Activated naive CD8-positive, alpha-beta T cell treated with anti-CD3 and anti-CD28 coated beads for 36 hours (primary cell): ENCODE data around the gene GLI3. TPM values are rescaled to one million over a fixed set of nuclear protein-coding genes. Genes with fewer than 3 reads are reported as not detected.

Experiments
- DNase-seq: peaks from one replicate; pipeline ENCODE4 v3.0.0; 2021
- H3K27ac Mint-ChIP-seq: one replicate; pipeline ENCODE4 v1.8.0; 2022; ENCODE audit warnings: mild to moderate bottlenecking, moderate library complexity, mixed read lengths
- H3K27me3 Mint-ChIP-seq: one replicate; pipeline ENCODE4 v1.8.0; 2022; ENCODE audit warnings: mild to moderate bottlenecking, mixed read lengths
- H3K36me3 Mint-ChIP-seq: one replicate; pipeline ENCODE4 v1.8.0; 2021; ENCODE audit warnings: mild to moderate bottlenecking, mixed read lengths
- H3K4me1 Mint-ChIP-seq: one replicate; pipeline ENCODE4 v1.8.0; 2021; ENCODE audit warnings: mixed read lengths
- H3K4me3 Mint-ChIP-seq: one replicate; pipeline ENCODE4 v1.8.0; 2022; ENCODE audit warnings: mild to moderate bottlenecking, moderate library complexity, mixed read lengths
- H3K9me3 Mint-ChIP-seq: one replicate; pipeline ENCODE4 v1.8.0; 2022; ENCODE audit warnings: mixed read lengths
- total RNA-seq, 2 experiments: library from RNA; stranded (reverse); gene quantifications; one replicate each; pipeline ENCODE4 v1.2.3, GENCODE V29; 2021

The GLI3 gene
- total RNA-seq, 2 experiments from 2014 or later: not detected

DNA sequence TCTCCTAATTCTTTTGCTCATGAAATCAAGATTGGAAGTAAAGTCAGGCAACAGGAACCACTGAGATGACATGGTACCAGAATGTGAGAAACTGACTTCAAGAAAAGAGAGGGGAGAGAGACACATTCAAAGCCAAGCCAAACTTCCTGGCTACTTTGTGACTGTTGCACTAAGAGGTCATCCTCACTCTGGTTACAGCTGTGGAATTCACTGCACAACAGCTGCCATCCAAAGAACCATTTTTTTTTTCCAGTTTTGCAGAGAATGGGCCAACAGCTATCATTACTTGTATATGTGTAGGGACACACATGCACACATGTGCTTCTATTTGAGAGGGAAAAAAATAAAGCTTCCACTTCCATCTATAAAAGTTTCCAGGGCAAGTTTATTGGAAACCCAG, 203.5 kb downstream of the GLI3 start:
- Mint-ChIP-seq H3K4me3 (no peak overlapping the region), H3K27ac (no peak overlapping the region), H3K36me3 (no peaks in the 10 kb centered on the region), H3K27me3 (no peaks in the 10 kb centered on the region), H3K9me3 (no peaks in the 10 kb centered on the region), H3K4me1 (no peaks in the 10 kb centered on the region)
- DNase-seq: no peak

DNA sequence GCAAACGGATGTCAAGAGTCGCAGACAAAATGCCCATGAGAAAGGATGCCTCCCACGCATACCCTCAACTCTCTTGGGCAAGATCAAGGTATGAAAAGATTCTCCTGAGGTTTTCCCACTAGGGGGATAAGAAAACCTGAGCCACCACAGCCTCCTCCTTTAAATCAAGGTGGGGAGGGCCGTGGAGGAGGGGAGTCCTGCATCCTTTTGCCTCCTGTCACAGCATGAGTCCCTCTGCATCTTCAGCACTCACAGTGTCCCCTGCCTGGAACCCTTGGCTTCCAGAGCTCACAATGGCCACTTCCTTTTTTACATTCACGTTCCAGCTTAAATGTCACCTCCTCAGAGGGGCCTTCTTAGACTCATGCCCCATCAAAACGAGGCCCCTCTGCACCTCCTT, 207.6 kb downstream of the GLI3 start:
- Mint-ChIP-seq H3K27me3 (no peaks in the 10 kb centered on the region), H3K9me3 (no peaks in the 10 kb centered on the region), H3K4me3 (no peak overlapping the region), H3K36me3 (no peaks in the 10 kb centered on the region), H3K4me1 (no peaks in the 10 kb centered on the region), H3K27ac (no peak overlapping the region)
- DNase-seq: no peak

DNA sequence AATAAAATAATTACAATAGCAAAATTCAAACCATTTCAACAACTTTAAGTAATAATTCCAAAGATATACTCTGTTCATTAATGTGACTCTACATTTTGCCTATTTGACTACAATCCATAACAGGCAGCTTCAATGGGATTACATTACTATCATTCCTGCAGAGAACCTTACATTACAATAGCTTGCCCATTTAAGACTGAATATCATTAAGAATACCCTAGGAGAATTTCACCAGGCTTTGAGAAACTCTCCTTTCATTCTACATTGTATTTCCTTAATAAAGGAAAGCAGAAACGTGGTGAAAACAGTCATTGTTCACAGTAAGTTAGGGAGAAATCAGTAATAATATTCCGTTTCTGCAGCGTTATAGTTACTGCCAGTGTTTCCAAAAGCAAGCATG, 209.5 kb downstream of the GLI3 start:
- H3K27ac Mint-ChIP-seq: no peak overlapping the region
- no peak overlapping the region for H3K4me3 Mint-ChIP-seq
- H3K9me3 Mint-ChIP-seq: no peaks in the 10 kb centered on the region
- no peaks in the 10 kb centered on the region for H3K4me1 Mint-ChIP-seq
- no peaks in the 10 kb centered on the region for H3K27me3 Mint-ChIP-seq
- DNase-seq: no peak
- no peaks in the 10 kb centered on the region for H3K36me3 Mint-ChIP-seq

DNA sequence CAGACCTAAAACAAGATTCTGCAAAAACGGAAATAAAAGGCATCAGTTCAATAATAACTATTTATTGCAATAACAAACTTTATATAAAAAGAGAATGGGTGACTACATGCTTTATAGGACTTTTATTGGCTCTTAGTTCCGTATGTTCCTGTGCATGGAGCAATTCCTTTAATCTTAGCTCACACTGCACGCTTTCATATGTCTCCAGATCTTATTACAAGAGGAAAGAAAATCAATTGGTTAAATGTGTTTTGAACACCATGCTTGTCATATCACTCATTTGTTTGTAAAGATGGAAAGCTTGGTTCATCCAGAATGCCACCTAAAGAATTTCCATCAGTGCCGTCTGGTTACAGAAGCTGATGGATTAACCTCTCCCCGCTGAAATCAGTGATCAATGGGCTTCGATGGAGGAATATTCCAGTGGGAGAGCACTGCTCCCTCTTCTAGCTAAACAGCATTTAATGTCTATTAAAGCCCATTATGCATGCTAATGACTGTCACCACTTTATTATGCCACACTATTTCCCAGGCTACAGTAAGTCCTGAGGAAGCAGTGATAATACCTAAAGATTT, 210.3 kb downstream of the GLI3 start:
- H3K27me3 Mint-ChIP-seq: no peaks in the 10 kb centered on the region
- DNase-seq: no peak
- H3K27ac Mint-ChIP-seq: no peak overlapping the region
- H3K9me3 Mint-ChIP-seq: no peaks in the 10 kb centered on the region
- no peaks in the 10 kb centered on the region for H3K4me1 Mint-ChIP-seq
- H3K36me3 Mint-ChIP-seq: no peaks in the 10 kb centered on the region
- no peak overlapping the region for H3K4me3 Mint-ChIP-seq

DNA sequence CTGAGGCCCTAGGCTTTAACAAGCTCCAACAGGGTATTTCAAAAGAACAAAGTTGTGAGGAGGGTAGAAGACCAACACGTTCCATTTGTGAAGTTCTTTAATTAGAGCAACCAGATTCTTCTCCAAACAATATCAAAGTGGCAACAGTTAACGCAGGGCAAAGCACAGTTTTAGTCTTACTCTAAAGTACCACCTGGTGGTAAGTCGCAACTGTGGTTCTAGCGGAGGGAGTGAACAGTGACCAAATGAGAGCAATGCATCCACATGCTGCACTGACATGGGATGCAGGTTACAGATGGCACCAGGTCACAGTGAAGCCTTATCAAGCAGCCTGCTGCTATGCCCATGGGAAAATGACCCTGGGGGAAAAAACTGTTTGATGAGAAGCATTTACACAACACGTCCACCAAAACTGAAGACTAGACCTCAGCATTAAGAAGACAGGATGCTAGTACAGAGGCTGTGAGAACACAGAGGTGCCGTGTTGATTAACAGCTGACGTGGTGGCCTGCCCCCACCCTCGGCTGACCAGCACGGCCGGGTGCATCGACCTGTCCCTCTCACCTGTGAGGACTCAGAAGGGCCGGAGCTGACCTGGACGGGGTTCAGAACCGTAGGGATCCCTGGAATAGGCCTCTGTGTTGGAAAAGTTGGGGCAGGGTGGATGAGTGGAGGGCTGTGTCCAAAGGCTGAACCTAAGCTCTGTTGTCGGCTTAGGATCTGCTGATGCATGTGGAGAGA, 211.2 kb downstream of the GLI3 start:
- no peak for DNase-seq
- Mint-ChIP-seq H3K27ac (no peak overlapping the region), H3K4me1 (no peaks in the 10 kb centered on the region), H3K4me3 (no peak overlapping the region), H3K27me3 (no peaks in the 10 kb centered on the region), H3K36me3 (no peaks in the 10 kb centered on the region), H3K9me3 (no peaks in the 10 kb centered on the region)

DNA sequence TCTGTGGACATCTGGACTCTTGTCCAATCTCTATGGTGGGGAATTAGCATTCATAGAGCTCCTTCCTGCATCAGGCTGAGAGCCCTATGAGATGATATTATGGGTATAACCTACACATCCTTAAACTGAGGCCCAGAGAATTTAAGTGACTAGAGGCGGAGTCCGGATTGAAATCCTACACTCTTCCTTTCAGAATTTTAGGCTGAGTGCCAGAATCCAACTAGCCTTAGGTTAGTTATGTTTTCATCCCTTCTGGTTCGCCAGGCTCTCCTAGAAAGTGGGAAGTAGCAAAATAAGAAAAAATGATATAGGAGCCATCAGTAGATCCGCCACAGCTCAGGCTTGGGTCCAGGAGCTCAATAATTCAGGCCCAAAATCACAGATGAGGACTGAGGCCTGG, 212.5 kb downstream of the GLI3 start:
- H3K36me3 Mint-ChIP-seq: no peaks in the 10 kb centered on the region
- no peaks in the 10 kb centered on the region for H3K27me3 Mint-ChIP-seq
- H3K27ac Mint-ChIP-seq: no peak overlapping the region
- no peak overlapping the region for H3K4me3 Mint-ChIP-seq
- no peaks in the 10 kb centered on the region for H3K9me3 Mint-ChIP-seq
- no peak for DNase-seq
- H3K4me1 Mint-ChIP-seq: no peaks in the 10 kb centered on the region

DNA sequence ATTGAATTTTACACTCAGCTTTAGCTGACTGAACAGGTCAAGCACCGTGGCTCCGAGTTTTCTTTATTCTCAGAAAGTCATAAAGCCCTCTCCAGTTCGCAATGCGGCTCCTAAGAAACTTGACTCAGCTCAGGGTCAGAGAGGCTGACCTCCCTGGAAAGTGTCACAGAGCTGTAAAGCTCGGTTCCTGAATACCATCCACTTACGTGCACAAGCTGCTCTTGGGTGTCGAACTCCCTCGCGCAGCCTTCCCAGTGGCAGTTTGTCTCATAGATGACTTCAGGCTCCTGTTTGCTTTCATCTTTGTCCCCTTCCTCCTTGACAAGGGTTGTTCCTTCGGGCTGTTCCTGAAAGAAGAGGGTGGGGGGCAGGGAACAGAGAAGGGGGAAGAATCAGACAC, 213.7 kb downstream of the GLI3 start:
- no peak overlapping the region for H3K27ac Mint-ChIP-seq
- no peak for DNase-seq
- peaks cover 3% of the 10 kb centered on the region for H3K27me3 Mint-ChIP-seq
- H3K4me1 Mint-ChIP-seq: no peaks in the 10 kb centered on the region
- no peak overlapping the region for H3K4me3 Mint-ChIP-seq
- no peaks in the 10 kb centered on the region for H3K9me3 Mint-ChIP-seq
- H3K36me3 Mint-ChIP-seq: no peaks in the 10 kb centered on the region

DNA sequence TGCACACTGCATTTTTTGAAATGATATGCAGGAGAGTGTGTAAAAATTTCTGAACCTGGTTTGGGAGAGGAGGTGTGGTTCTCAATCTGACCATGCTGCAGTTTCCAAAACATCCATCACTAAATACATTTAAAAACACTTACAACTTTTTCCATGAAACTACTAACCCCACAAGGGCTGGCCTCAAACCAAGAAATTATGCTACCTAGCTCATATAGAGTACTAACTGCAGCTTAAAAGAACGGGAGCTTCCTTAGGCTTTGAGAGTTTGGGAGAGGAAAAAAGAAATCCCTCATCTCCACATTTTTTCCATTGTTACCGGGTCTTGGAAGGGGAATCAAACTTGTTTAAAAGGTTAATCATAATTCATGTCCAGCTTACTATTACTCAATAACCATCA, 214.2 kb downstream of the GLI3 start:
- Mint-ChIP-seq H3K4me3 (no peak overlapping the region), H3K27ac (no peak overlapping the region), H3K36me3 (no peaks in the 10 kb centered on the region), H3K27me3 (peaks cover 5% of the 10 kb centered on the region), H3K9me3 (no peaks in the 10 kb centered on the region), H3K4me1 (no peaks in the 10 kb centered on the region)
- no peak for DNase-seq

DNA sequence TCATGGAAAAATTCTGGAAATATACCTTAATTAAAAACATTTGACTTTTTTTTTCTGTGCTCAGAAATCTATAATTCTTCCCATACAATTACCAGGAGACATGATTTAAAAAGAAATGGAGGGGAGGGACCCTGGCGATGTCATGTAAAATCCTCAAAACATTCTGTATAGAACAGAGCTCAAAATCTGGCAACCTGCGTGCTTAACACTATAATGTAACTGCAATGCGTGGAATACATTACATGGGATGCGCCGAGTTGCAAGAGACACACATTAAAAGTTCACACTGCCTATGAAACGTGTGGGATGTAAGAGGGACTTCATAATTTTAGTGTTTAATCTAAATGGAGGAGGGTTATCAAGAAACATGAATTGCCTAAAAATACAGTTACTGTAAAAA, 215.0 kb downstream of the GLI3 start:
- DNase-seq: no peak
- H3K4me1 Mint-ChIP-seq: no peaks in the 10 kb centered on the region
- no peaks in the 10 kb centered on the region for H3K9me3 Mint-ChIP-seq
- H3K36me3 Mint-ChIP-seq: no peaks in the 10 kb centered on the region
- peaks cover 9% of the 10 kb centered on the region for H3K27me3 Mint-ChIP-seq
- H3K4me3 Mint-ChIP-seq: no peak overlapping the region
- H3K27ac Mint-ChIP-seq: no peak overlapping the region

DNA sequence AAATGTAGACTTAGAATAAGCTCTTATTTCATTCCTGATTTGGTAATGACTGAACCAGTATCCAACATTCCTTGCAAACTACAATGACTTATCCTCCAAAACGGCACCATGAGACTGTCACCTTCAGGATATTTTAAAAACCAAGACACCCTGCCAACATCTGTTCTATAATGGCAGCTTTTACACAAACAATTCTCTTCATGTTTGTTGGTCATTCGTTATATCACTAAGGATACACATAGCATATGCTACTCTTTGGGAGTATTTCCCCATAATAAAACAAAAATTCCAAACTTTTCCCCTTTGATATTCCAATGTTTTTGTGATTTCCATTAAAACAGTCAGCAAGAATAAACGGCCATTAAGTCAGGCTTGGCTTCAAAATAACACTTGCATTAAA, 215.4 kb downstream of the GLI3 start:
- Mint-ChIP-seq H3K4me3 (no peak overlapping the region), H3K4me1 (no peaks in the 10 kb centered on the region), H3K27ac (no peak overlapping the region), H3K36me3 (no peaks in the 10 kb centered on the region), H3K27me3 (peaks cover 9% of the 10 kb centered on the region), H3K9me3 (no peaks in the 10 kb centered on the region)
- DNase-seq: no peak

DNA sequence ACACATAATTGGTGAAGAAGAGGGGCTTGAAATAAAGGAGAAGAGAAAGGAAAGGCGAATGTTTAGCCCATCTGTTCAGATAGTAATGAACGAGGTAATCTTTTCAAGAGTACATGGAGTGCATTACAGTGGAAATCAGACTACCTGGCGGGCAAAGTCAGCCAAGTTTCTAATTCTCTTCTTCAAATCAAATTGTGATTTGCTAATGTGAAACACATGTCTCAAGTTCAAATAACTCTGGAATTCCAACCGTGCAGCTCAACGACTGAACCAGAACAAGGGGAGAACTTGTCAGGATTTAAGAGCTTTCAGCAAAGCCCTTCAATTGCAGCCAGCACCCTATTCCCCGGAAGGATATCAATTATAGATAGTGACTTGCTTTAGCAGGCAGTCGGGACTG, 216.9 kb downstream of the GLI3 start:
- Mint-ChIP-seq H3K4me1 (no peaks in the 10 kb centered on the region), H3K27me3 (peaks cover 9% of the 10 kb centered on the region), H3K36me3 (no peaks in the 10 kb centered on the region), H3K9me3 (no peaks in the 10 kb centered on the region), H3K27ac (no peak overlapping the region), H3K4me3 (no peak overlapping the region)
- DNase-seq: no peak

DNA sequence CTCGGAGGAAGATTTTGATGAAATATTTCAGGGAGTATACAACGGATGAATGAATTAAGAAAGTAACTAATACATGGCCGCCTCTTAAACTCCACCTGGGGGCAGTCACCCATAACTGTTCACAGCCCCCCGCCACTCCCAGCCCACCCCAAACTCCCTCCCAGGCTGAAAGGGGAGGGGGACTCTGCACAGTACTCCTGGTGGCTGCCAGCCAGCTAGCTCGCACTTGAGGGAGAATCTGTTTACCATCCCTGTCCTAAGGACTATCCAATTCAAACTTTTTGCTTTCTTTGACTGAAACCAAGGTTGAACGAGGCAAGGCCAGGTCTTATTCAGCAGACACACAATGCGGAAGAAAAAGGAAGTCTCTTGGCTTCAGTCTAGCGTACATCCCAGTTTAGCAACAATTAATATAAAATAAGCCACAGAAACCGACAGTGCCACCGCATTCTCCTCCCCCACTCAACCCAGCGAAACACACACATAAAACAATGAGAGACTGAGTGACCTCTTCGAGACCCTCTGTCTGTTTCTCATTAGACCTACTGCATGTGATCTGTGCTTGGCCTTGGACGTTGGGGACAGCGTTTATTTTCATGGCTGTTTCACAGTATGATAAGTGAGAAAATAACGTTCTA, 219.5 kb downstream of the GLI3 start:
- Mint-ChIP-seq H3K9me3 (peaks cover 4% of the 10 kb centered on the region), H3K36me3 (peaks cover 3% of the 10 kb centered on the region), H3K27me3 (peaks cover 18% of the 10 kb centered on the region)

DNA sequence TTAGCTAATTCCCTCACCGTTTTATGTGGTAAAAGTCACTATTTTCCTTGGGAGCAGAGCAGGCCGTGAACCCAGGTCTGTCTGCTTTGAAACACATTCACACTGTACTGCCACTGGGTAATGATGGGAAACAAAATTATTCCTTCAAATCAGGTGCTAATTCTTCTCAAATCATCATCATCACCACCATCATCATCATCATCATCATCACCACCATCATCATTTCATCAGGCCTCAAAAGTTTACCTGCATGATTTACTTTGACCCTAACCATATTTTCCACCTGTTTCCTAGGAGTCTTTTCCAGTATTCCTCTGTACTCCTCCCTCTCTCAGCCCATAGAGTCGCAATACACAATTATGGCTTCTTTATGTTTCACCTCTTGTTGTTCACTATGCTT, 220.5 kb downstream of the GLI3 start:
- H3K27me3 Mint-ChIP-seq: peaks cover 18% of the 10 kb centered on the region
- peaks cover 4% of the 10 kb centered on the region for H3K9me3 Mint-ChIP-seq
- H3K36me3 Mint-ChIP-seq: peaks cover 3% of the 10 kb centered on the region
- no peak overlapping the region for H3K27ac Mint-ChIP-seq
- H3K4me3 Mint-ChIP-seq: no peak overlapping the region
- H3K4me1 Mint-ChIP-seq: no peaks in the 10 kb centered on the region
- no peak for DNase-seq

More for the DNA sequence above, 219.5 kb downstream of the GLI3 start:
- Mint-ChIP-seq H3K4me1 (no peaks in the 10 kb centered on the region), H3K27ac (no peak overlapping the region), H3K4me3 (no peak overlapping the region)
- no peak for DNase-seq

DNA sequence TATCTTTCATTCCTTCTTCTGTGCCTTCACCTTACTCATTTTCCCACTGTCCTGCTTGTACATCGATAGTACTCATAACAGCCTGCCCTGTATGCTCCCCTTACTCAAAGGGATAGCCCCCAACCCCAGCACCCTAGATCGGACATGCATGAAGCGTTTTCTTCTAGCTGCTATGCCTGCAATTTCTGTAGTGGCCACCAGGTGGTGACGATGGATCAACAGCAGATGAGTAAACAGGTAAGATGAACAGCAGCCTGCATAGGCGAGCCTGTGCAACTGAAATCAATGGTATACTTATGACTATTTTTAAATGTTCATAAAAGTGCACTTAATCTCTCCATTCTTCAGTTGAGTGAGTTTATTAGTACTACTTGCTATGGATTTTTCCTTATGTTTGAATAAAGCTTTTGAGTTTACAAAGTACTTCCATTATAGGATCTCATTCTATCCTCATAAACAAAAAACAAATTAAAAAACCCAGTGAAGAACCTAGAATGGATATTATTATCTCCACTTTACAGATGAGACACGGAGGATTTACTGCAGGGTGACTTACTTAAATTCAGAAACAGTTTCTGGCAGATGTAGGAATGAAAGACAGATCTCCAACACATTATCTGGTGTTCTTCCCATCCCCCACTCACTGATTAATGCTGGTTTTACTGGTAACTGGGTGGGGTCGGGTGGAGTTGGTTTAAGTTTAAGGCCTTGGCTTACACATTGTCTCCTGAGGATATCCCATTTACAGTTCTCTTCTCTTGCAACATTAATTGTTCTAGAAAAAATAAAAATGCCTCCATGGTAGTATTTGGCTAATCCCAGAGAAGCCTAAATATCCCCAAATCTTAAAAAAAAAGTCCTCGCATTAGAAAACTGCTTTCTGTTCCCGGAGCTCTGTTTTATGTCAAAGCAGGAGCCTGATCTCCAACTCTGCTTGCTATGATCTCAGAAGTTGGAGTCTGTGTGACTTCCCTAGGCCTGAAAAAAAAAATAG, 222.1 kb downstream of the GLI3 start:
- Mint-ChIP-seq H3K9me3 (peaks cover 4% of the 10 kb centered on the region), H3K4me3 (no peak overlapping the region), H3K27me3 (peaks cover 26% of the 10 kb centered on the region), H3K4me1 (no peaks in the 10 kb centered on the region), H3K27ac (no peak overlapping the region), H3K36me3 (peaks cover 3% of the 10 kb centered on the region)
- peak; percentile 30 for DNase-seq

DNA sequence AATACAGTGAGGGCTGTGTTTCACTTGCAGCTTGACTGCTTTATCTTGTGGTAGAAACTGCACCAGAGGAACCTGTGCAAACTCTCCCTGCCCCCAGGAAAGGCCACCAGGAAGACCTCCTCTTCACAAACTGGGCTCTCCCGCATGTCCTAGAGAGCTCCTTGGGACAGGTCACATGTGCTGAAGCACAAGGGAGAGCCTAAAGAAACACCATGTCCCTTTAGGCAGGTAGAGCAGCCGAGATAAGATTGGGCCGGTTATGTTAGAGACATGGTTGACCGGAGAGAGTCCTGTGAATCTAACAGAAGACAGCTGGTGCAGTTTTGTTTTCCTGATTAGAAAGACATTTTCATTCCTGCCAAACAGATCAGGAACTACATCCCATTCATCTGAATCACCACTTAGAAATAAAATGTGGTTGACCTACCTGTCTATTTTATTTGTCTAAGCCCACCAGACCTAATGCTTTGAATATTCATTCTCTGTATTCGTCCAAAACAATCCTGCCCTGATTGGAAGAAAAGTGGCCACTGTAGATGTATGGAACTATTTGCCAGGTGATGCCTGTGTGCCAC, 224.1 kb downstream of the GLI3 start:
- Mint-ChIP-seq H3K4me1 (no peaks in the 10 kb centered on the region), H3K27ac (no peak overlapping the region), H3K9me3 (peaks cover 4% of the 10 kb centered on the region), H3K36me3 (peaks cover 3% of the 10 kb centered on the region), H3K27me3 (peaks cover 22% of the 10 kb centered on the region), H3K4me3 (no peak overlapping the region)
- DNase-seq: no peak
